ENCODE data around the gene MRPS16. TPM values are rescaled to one million over a fixed set of nuclear protein-coding genes. Genes with fewer than 3 reads are reported as not detected.
A peak's percentile ranks its signal among the peaks of the same experiment; 100 is the strongest.

The MRPS16 gene
- total and polyA plus RNA-seq, 9 of the 15 experiments (the other 6 are each of a cell fraction or from before 2014, with no cell fraction given), result 65.0 to 239 (median 146) TPM

DNA sequence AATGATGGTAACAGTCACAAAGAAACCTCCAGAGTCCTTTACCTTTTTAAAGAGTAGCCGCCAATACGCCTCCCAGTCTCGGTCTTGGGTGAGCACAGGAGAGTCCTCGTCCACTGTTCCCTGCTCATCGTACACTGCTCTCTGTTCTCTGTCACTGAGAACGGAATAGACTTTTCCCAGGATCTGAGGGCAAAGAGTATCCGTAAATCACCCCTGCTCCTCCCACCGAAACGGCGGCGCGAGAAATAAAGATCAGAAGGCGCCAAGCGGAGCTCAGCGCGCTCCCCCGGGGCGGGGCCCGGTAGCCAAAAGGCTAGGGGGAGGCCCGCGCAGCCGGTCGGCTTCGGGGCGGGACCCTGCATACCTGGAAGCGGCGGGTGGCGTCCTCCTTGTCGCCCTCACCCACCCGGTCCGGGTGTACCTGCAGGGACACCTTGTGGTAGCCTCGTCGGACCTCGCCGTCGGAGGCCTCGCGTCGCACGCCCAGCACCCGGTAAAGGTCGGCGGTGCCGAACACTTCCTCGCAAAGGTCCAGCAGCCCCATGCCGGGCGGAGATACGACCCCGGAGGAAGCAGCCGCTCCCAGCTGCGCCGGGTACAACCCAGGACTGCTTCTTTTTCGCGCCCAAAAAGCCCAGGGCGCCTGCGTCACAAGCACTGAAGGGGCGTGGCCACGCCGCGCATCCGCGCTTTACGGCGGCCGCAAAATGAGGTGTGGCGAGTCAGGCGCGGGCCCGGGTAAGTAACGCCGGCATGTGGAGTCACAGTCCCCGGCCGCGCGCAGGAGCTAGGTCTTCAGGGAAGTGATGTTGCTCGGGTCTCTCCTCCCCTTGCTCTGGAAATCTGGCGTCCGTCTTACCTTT is 5.6 kb downstream of the MRPS16 start, which contains the start of gene DNAJC9 (continued):
- TF ChIP-seq, protein P1, sequence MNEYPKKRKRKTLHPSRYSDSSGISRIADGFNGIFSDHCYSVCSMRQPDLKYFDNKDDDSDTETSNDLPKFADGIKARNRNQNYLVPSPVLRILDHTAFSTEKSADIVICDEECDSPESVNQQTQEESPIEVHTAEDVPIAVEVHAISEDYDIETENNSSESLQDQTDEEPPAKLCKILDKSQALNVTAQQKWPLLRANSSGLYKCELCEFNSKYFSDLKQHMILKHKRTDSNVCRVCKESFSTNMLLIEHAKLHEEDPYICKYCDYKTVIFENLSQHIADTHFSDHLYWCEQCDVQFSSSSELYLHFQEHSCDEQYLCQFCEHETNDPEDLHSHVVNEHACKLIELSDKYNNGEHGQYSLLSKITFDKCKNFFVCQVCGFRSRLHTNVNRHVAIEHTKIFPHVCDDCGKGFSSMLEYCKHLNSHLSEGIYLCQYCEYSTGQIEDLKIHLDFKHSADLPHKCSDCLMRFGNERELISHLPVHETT (CRISPR knock-in tag; conservative IDR thresholded peaks at IDR 0.05 in 1 of 2, IDR thresholded peaks at IDR 0.05 in 1 of 2), result peak in 1 of 2 experiments; percentile 89; a peak in 2 of 4 replicates
- TF ChIP-seq KLF10 (CRISPR knock-in tag; IDR thresholded peaks at IDR 0.05), result no peak
- peak; percentile 64; the same call in 1 of the 2 replicates for TF ChIP-seq ZNF431 (CRISPR knock-in tag; IDR thresholded peaks at IDR 0.05)
- TF ChIP-seq BRD4 (IDR thresholded peaks at IDR 0.05), result no peak; the same call in none of the 2 replicates
- TF ChIP-seq ZNF12 (CRISPR knock-in tag; IDR thresholded peaks at IDR 0.05), result peak; percentile 84
- TF ChIP-seq ELF2 (CRISPR knock-in tag; IDR thresholded peaks at IDR 0.05), result no peak; the same call in 1 of the 2 replicates
- TF ChIP-seq SPI1 (IDR thresholded peaks at IDR 0.05; ENCODE audit: borderline replicate concordance, low read depth, low read length), result peak; percentile 46; the same call in 1 of the 2 replicates
- peak; percentile 76; the same call in 1 of the 2 replicates for TF ChIP-seq ZNF175 (CRISPR knock-in tag; IDR thresholded peaks at IDR 0.05; ENCODE audit: low read depth)
- no peak for TF ChIP-seq ZC3H4 (CRISPR knock-in tag; IDR thresholded peaks at IDR 0.05; ENCODE audit: borderline replicate concordance)
- no peak for TF ChIP-seq TSC22D4 (tag; IDR thresholded peaks at IDR 0.05)
- TF ChIP-seq, protein P2, sequence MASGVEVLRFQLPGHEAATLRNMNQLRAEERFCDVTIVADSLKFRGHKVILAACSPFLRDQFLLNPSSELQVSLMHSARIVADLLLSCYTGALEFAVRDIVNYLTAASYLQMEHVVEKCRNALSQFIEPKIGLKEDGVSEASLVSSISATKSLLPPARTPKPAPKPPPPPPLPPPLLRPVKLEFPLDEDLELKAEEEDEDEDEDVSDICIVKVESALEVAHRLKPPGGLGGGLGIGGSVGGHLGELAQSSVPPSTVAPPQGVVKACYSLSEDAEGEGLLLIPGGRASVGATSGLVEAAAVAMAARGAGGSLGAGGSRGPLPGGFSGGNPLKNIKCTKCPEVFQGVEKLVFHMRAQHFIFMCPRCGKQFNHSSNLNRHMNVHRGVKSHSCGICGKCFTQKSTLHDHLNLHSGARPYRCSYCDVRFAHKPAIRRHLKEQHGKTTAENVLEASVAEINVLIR (CRISPR knock-in tag; IDR thresholded peaks at IDR 0.05), result peak; percentile 64; the same call in 1 of the 2 replicates
- 0 out of 2 replicates have a peak, but pooled peaks have one; percentile 25 for TF ChIP-seq DMBX1 (CRISPR knock-in tag; IDR thresholded peaks at IDR 0.05; ENCODE audit: borderline replicate concordance)
- no peak for TF ChIP-seq FOS (IDR thresholded peaks at IDR 0.05; ENCODE audit: extremely low read depth, insufficient read length)
- no peak for TF ChIP-seq NCOA4 (IDR thresholded peaks at IDR 0.05; ENCODE audit: partially characterized antibody)
- peak; percentile 72 for TF ChIP-seq NR2C1 (IDR thresholded peaks at IDR 0.05)
- peak; percentile 58 for TF ChIP-seq NR2C1 (tag; IDR thresholded peaks at IDR 0.05)
- TF ChIP-seq, protein P3, sequence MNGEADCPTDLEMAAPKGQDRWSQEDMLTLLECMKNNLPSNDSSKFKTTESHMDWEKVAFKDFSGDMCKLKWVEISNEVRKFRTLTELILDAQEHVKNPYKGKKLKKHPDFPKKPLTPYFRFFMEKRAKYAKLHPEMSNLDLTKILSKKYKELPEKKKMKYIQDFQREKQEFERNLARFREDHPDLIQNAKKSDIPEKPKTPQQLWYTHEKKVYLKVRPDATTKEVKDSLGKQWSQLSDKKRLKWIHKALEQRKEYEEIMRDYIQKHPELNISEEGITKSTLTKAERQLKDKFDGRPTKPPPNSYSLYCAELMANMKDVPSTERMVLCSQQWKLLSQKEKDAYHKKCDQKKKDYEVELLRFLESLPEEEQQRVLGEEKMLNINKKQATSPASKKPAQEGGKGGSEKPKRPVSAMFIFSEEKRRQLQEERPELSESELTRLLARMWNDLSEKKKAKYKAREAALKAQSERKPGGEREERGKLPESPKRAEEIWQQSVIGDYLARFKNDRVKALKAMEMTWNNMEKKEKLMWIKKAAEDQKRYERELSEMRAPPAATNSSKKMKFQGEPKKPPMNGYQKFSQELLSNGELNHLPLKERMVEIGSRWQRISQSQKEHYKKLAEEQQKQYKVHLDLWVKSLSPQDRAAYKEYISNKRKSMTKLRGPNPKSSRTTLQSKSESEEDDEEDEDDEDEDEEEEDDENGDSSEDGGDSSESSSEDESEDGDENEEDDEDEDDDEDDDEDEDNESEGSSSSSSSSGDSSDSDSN (IDR thresholded peaks at IDR 0.05; ENCODE audit: borderline replicate concordance in 1 of 2, low read depth in 2 of 2, low read length in 2 of 2), result peak; percentile 89 to 91; a peak in 3 of 4 replicates
- no peak for TF ChIP-seq DNMT1 (IDR thresholded peaks at IDR 0.05)
- TF ChIP-seq POLR3A (IDR thresholded peaks at IDR 0.05; ENCODE audit: borderline replicate concordance, extremely low read depth, insufficient read depth, insufficient read length), result no peak
- TF ChIP-seq, protein P4, sequence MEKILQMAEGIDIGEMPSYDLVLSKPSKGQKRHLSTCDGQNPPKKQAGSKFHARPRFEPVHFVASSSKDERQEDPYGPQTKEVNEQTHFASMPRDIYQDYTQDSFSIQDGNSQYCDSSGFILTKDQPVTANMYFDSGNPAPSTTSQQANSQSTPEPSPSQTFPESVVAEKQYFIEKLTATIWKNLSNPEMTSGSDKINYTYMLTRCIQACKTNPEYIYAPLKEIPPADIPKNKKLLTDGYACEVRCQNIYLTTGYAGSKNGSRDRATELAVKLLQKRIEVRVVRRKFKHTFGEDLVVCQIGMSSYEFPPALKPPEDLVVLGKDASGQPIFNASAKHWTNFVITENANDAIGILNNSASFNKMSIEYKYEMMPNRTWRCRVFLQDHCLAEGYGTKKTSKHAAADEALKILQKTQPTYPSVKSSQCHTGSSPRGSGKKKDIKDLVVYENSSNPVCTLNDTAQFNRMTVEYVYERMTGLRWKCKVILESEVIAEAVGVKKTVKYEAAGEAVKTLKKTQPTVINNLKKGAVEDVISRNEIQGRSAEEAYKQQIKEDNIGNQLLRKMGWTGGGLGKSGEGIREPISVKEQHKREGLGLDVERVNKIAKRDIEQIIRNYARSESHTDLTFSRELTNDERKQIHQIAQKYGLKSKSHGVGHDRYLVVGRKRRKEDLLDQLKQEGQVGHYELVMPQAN (IDR thresholded peaks at IDR 0.05; ENCODE audit: borderline replicate concordance), result peak; percentile 74
